Measurements from ENCODE around the gene CCDC91.

The CCDC91 gene, protein sequence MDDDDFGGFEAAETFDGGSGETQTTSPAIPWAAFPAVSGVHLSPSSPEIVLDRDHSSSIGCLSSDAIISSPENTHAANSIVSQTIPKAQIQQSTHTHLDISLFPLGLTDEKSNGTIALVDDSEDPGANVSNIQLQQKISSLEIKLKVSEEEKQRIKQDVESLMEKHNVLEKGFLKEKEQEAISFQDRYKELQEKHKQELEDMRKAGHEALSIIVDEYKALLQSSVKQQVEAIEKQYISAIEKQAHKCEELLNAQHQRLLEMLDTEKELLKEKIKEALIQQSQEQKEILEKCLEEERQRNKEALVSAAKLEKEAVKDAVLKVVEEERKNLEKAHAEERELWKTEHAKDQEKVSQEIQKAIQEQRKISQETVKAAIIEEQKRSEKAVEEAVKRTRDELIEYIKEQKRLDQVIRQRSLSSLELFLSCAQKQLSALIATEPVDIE

DNA sequence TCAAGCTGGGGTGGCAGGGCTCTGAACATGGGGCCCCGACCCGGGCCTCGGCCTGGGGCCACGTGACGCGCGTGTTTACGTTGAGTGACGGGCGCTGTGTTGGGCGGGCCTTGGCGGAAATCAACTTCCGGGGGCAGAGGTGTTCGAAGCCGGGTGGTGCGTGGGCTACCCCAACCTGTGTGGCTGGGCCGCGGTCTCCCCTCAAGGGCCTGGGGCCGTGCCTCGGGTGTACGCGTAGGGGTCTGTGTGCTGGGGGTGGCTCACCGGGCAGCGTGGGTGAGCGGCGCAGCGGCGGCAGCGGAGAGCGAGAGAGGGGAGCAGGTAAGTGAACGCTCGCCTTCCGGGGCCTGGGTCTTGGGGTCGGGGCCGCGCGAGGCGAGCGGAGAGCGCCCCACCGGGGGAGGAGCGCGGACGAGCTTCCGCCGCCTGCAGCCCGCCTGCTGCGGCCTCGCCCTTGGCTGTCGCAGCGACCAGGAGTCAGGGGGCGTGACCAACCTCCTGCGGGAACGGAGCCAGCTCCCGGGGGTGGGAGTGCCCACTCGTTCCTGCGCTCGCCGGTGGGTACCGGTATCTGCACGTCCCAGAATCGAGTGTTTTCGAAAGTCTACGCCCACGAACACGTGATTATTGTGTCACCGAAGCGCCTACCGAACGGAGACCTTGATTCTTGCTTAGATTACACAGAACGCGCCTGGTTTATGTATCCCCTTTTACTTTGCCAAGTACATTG is at the start of gene CCDC91:
Gene CCDC91, plus strand, starts transcription at position 136 of the 730 bp plus-strand sequence. CDS start 66,760 bp downstream, outside the sequence.
- DNase-seq (ENCODE audit: low spot score) = peak; percentile 92

DNA sequence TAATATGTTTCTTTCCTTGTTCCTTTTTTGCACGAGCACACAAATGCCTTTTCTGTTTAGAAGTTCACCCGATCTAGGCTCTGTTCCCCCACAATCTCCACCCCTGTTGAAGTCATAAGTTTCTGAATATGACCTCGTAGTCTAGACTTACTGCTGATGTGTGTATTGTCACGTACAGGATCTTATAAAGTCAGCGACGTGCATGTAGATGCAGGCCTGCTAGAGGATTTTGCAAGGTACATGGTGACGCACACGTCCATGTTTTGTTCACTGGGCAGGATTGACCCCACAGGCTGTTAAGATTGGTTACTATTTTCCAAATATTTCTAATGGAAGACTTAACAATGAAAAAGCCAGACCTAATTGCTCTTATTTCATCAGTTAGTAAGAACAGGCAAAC is 46.2 kb upstream of the CCDC91 start:
- no peak for DNase-seq (ENCODE audit: low spot score)

DNA sequence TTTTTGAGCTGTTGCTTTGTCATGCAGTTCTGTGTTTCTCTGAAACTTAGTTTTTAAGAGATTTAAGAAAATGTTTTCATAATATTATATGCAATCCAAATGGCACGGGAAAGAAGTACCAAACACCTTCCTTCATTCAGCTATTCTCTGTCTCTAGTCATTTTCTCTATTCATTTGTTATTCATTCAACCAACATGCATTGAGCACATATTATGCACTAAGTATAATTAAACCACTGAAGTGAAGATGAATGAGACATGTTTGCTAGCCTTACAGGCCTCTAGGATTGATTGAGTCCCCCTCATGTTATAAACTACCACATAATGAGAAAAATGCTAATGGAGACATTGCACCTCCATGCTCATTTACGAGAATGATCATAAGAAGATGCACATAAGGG is 45.7 kb upstream of the CCDC91 start:
- no peak for DNase-seq (ENCODE audit: low spot score)

DNA sequence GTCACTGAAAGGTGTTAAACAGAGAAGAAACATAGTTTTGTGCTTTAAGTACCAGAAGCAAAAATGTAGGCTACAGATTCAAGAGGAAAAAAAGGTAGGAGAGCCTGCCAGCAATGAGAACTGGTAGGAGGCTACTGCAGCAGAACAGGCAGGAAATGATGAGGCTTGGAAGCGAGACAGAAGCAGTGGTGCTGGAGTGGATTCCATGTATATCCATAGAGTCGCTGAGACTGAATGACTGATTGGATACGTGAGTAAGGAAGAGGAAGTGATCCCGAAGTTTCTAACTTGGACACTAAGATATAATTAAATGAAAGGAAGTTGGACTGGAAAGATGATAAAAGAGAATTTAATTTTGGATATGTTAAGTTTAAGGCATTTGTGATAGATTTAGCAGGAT is 45.0 kb upstream of the CCDC91 start:
- no peak for DNase-seq (ENCODE audit: low spot score)

DNA sequence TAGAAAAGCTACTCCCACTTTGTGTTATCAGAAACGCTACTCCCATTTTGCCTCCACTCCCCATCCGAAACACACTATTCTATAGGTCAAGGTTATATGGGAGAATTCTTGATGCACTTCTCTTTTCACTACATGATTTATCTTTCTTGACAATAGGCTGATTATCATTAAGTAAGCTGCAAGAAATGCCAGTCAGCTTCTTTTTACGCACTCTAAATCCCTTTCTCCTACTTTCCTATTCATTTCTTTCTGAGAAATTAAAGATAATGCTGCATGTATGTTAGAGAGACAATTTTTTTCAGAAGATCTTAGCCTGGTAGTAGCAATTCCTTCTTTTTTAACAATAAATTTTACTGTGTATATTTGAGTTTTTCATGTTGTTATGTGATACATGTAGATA is 41.0 kb upstream of the CCDC91 start:
- no peak for DNase-seq (ENCODE audit: low spot score)

DNA sequence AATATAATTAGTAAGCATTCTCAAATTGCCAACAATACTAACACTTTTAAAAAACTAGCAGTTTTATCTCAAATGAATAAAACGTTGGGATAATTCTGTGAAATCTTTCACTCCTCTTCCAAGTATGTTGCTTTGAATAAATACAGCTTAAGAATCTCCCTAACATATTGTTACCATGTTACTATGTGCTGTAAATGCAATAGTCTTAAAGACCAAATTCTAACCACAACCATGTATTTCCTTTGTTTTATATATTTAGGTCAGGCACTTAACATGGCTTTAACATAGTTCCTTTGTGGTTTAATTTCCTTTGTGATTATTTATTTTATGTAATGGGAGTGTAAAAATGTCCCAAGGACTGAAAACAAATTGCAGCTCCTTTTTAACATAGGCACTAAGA is 33.9 kb upstream of the CCDC91 start:
- no peak for DNase-seq (ENCODE audit: low spot score)

DNA sequence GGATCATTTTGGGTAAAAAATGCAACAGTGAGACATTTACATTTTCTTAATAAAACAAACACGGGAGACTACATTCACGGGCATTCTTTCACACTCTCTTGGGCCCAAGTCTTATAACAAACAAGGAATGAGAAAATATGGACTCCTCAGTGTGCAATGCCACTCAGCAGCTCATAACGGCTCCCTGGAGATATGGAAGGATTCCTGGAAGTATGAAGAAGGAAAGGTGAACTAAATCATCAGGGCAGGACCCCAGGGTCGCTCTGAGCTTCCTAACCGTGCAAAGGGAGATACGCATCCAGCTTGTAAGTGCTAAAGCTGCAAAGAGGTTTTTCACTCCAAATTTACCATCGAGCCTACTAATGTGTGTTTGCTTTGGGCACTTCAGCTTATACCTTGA is 33.5 kb upstream of the CCDC91 start:
- DNase-seq (ENCODE audit: low spot score) = no peak

DNA sequence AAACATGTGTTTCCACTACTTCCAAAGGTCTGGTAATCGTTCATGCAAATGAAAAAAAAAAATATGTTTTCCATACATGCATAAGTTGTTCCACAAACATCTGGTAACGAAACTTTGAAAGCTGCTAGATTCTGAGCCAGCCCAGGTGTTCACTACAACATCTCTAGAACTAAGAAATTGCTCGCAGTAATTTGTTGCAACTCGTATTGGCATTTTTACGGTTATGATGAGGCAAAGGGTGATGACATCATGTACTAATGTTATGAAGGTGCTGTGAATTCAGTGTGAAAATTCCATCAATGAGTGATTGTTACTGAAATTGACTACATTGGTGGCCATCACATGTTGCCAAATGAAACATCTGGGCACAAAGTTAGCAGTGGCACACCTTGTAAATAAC is 31.9 kb upstream of the CCDC91 start:
- DNase-seq (ENCODE audit: low spot score) = no peak

DNA sequence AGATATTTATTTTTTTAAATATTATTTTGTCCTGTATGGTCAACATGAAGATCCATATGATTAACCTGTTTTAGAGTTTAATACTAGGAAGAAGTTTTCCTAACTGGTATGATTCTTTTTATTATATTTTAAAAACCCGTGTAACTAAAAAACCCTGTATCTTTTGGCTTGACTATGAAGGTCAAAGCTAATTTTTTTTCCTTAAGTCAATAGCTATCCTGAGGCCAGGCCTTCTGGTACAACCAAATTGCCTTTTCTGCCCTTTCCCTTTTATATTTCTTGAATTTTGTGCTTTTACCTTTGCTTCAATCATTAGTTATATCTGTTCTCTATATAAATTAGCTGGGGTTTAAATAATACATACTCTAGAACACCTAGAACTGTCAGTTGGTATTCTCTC is 30.6 kb upstream of the CCDC91 start:
- no peak for DNase-seq (ENCODE audit: low spot score)

DNA sequence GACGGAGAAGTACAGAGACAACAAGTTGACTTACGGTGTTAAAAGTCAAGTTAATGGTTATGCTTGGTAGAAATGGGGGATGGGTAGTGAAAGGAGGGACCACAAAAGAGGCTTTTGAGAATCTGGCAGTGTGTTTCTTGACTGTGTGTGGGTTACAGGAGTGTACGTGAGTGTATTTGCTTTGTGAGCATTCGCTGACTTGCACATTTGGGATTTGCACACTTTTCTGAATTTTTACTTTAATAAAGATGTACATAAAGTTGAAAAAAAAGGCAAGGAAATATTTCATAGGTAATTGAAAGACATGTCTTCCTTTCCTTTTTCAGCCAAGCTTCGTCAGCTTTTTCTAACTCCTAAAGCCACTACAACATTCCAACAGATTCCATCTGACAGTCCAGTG is 28.6 kb upstream of the CCDC91 start:
- DNase-seq (ENCODE audit: low spot score) = no peak

DNA sequence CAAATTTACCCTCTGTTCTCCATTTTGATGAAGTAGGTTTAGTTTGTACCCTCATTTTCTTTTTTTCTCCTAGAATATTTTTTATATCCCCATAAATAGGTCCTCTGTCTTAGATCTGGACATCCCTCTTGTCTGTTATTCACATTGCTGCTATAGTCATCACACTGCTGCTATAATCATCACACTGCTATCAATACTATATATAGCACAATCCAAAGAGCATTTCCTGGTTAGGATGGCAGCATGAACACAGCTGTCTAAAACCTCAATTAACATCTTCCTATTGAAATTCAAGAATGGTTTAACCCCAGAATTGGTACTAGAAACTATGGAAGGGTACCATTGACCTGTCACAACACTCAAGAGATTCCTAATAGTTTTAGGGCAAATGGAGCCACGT is 27.6 kb upstream of the CCDC91 start:
- DNase-seq (ENCODE audit: low spot score) = no peak

DNA sequence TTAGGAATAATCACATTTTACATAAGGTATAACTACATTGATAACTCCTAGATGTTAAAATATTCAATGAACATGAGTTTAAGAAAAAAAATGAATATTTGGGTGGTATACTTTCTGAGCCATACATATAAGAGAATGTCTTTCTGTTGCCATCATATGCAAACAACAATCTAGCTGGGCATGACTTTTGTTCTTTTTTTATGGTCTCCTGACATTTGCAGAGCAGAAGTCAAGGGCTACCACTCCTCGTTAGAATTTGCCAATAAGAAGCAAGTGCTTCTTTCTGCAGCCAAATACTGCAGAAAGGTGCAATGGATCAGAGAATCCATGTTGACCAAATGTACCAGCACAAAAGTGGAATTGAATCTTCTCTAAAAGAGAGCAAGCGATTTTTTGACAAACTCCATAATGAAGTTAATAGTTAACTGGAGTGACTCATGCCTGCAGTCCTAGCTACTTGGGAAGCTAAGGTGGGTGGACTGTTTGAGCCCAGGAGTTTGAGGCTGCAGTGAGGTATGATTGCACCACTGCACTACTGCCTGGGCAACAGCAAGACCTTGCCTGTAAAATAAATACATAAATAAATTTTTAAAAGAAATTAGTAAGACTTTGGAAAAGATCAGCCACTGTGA is 25.5 kb upstream of the CCDC91 start:
- no peak for DNase-seq (ENCODE audit: low spot score)

DNA sequence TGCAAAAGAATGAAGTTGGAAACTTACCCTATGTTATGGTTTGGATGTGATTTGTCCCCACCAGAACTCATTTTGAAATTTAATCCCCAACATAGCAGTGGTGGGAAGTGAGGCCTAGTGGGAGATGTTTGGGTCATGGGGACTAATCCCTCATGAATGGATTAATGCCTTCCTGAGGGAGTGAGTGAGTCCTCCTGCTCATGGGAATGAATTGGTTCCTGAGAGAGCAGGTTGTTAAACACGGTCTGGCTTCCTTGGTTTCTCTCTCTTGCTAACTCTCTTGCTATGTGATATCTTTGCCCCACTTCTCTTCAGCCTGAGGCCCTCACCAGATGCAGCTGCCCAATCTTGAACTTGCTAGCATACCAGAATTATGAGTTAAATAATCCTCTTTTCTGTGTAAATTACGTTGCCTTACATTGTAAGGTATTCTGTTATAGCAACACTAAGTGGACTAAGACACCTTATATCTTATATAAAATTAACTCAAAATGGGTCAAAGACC is 22.2 kb upstream of the CCDC91 start:
- DNase-seq (ENCODE audit: low spot score) = no peak

DNA sequence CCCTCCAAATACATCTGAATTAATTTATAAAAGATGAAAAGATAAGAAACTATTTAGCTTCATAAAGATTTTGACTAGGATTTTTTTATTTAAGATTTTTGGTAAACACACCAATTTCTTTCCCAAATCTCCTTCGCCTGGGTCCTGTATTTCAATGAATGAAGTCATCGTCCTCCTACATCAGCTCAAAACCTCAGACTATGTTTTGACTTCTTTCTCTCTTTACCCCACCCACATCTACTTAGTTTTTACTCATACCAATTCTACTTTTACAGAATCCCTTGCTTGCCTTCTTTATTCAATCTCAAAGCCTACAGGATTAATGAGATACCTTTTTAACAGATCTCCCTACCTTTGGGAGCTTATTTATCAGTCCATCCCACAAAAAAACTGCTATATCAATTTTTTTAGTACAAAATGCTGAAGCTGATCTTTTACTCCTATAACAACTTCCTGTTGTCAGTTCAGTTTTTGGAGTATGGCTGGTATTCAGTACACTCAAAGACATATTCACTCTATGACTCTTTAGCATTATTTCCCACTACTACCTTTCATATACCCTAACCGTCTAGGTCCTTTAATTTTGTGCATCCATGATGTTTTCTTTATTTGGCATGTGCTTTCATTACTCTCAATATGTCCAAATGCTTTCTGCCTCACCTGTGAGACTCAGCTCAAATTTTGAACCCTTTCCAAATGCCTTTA is 18.7 kb upstream of the CCDC91 start:
- no peak for DNase-seq (ENCODE audit: low spot score)

DNA sequence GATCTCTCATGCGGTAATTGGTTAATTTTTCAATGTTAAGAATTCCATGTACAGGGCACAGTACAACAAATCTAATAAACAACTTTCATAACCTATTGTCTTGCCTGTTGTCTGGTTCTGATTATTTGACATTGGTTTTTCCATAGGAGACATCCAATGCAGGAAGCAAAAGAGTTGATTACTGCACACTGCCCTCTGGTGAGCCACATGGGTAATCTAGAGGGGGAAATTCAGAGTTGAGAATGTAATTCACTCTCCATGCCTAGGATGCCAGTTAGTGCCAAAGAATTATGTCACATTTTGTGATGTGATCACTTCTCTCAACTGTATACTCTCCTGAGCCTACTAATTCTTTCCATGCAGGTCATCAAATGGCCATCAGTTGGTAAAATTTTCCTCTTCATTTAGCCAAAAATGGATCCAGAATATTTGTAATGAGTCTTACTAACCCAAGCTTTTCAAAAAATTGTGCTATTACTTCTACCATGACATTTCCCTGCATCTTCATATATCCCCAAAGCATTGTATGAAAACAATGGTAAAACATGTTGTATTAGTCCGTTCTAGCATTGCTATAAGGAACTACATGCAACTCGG is 17.7 kb upstream of the CCDC91 start:
- peak; percentile 58 for DNase-seq (ENCODE audit: low spot score)

DNA sequence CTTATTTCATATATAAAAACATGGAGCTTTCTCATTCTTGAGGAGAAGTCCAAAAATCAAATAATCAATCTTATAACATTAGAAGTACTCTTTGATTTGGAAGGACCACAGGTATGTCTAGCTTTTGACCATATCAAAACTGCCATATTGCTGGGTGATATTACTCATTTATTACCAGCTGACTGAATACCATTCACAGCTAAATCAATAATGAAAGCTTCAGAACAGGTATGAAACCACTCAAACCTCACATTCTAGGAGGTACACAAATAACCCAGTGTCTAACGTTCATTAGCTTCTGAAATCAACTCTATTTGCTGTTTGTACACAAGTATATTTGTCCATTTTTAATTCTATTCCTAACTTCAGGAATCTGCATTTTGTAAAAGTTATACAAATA is 16.8 kb upstream of the CCDC91 start:
- DNase-seq (ENCODE audit: low spot score) = no peak

DNA sequence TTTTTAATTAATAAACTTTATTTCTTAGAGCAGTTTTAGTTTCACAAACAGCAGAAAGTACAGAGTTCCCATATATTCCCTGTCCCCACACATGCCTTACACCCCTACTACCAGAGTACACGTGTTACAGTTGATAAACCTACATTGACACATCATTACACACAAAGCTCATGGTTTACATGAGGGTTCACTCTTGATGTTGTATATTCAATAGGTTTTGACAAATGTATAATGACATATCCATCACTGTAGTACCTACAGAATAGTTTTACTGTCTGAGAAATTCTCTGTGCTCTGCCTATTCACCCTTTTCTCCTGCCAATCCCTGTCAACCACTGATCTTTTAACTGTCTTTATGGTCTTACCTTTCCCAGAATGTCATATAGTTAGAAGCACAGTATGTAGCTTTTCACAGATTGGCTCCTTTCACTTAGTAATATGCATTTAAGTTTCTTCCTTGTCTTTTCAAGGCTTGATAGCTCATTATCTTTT is 15.1 kb upstream of the CCDC91 start:
- DNase-seq (ENCODE audit: low spot score) = no peak

DNA sequence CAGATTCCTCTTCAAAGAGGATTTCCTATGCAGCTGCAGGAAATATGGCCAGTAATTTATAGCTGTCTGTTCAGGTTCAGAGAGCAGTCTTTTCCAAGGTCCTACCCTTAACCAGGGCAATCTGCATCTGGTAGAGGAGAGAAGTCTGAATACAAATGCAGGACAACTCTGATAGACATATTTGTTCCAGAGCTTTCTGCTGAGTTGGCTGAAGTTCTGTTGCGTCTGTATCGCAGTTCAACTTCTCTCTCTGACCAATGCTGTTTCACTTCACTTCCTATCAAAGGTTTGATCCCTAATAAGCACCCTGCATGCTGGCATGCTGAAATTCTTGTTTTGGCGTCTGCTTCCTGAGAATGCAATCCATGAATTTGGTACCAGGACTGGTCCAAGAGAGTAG is 14.0 kb upstream of the CCDC91 start:
- DNase-seq (ENCODE audit: low spot score) = no peak

DNA sequence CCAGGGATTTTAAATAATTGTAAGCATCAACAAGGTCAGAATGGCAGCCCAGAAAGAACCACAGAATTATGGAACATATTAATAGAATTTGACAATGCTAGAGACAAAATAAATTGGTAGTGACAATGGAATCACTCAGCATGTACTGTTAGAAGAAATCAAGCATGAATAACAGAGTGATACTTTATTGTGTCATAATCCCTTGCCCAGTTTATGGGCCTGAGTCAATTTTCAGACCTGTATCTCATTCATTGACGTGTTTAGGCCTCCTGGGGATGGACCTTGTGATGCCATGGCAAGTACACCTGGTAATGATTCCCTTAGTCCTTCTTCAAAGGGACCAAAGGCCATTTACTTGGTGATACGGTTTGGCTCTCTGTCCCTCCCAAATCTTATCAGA is 12.8 kb upstream of the CCDC91 start:
- no peak for DNase-seq (ENCODE audit: low spot score)

DNA sequence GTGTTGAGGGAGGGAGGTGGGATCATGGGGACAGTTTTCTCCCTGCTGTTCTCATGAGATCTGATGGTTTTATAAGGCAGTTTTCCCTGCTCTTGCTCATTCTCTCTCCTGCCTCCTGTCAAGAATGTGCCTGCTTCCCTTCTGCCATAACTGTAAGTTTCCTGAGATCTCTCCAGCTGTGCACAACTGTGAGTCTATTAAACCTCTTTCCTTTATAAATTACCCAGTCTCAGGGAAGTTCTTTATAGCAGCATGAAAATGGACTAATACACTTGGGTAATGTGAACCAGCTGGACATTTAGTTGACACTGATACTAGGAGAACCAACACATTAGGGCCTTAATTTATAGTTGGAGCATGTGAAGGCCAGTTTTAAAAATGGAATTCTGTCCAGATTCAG is 12.4 kb upstream of the CCDC91 start:
- DNase-seq (ENCODE audit: low spot score) = no peak

DNA sequence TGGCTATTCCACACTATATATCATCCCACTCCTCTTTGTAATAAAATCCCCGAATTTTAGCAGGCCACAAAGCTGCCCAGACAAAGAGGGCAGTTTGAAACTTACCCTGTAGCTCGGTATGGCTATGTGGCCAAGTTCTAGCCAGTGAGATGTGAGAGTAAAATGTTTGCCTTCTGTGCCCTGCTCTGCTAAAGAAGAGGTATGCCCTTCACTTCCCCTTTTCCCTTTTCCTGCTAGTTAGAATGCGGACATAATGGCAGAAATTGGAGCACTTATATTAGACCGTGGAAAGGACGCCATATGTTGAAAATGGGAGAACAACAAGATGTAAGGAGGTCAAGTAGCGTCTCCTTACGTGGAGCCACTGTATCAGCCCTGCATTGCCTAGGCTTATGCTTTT is 11.5 kb upstream of the CCDC91 start:
- DNase-seq (ENCODE audit: low spot score) = no peak

DNA sequence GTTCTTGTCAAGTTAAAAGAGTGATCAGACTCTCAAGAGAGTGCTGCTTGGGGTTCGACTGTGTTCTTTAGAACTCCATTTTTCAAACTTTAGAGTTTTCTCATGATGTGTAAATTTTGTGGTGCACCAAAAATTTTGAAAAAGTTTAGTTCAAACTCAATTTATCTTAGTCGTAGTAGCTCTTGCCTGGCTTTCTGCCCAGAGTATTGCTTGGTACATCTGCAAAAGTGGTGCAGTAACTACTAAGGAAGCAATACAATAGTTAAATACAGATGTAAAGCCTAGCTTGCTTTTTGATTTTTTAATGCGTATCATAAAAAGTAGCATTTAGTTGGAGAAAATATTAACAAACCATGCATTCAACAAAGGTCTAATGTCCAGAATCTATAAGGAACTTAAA is 9.5 kb upstream of the CCDC91 start:
- DNase-seq (ENCODE audit: low spot score) = no peak
